DOHH2 (cell line): Measurements from ENCODE around the gene BPTF.
"Not testable (repeated sequence)": the region's sequence is repeated elsewhere in the genome, so short reads cannot be mapped to it uniquely, and the experiment has no call there.

Source experiments
- H3F3A ChIP-seq: fragments of 200-600 bp; sonication (generic), shearing (Covaris generic); 2 replicates; pipeline ENCODE4 v1.6.0; 2016; ENCODE audit warnings: antibody characterized with exemption, mild to moderate bottlenecking; ENCODE audit not compliant: control insufficient read depth, insufficient read depth
- H3K27ac ChIP-seq: fragments of 200-600 bp; sonication (generic); 2 replicates; pipeline ENCODE4 v1.5.1; 2014; ENCODE audit warnings: low read depth, mild to moderate bottlenecking, low read length, moderate library complexity
- H3K27me3 ChIP-seq: fragments of 200-600 bp; sonication (generic); 2 replicates; pipeline ENCODE4 v1.6.1; 2014; ENCODE audit warnings: mild to moderate bottlenecking, low read length, mixed read lengths; ENCODE audit not compliant: control insufficient read depth
- H3K36me3 ChIP-seq: fragments of 200-600 bp; sonication (generic); 2 replicates; pipeline ENCODE4 v1.6.1; 2014; ENCODE audit warnings: mild to moderate bottlenecking, low read length, moderate library complexity, mixed read lengths; ENCODE audit not compliant: control insufficient read depth
- H3K4me1 ChIP-seq: fragments of 200-600 bp; sonication (generic); 2 replicates; pipeline ENCODE4 v1.6.1; 2014; ENCODE audit warnings: mild to moderate bottlenecking, low read length, mixed read lengths; ENCODE audit not compliant: control insufficient read depth
- H3K4me2 ChIP-seq: fragments of 200-600 bp; sonication (generic); 2 replicates; pipeline ENCODE4 v1.6.0; 2014; ENCODE audit warnings: mild to moderate bottlenecking, low read length, moderate library complexity
- H3K4me3 ChIP-seq: fragments of 200-600 bp; sonication (generic); 2 replicates; pipeline ENCODE4 v1.5.1; 2014; ENCODE audit warnings: mild to moderate bottlenecking, low read length, mixed read lengths
- H3K79me2 ChIP-seq: fragments of 200-600 bp; sonication (generic); 2 replicates; pipeline ENCODE4 v1.6.1; 2014; ENCODE audit warnings: mild to moderate bottlenecking, low read length, mixed read lengths; ENCODE audit not compliant: control insufficient read depth
- H3K9me2 ChIP-seq: fragments of 200-600 bp; sonication (generic); replicated peaks from 2 replicates; pipeline ENCODE4 v1.6.1; 2014; ENCODE audit warnings: mild to moderate bottlenecking, low read length, mixed read lengths; ENCODE audit not compliant: control insufficient read depth
- H3K9me3 ChIP-seq: fragments of 200-600 bp; sonication (generic); 2 replicates; pipeline ENCODE4 v1.6.1; 2014; ENCODE audit warnings: antibody characterized with exemption, low read length, mixed read lengths; ENCODE audit not compliant: control insufficient read depth, insufficient read depth
- H4K20me1 ChIP-seq: fragments of 200-600 bp; sonication (generic); 2 replicates; pipeline ENCODE4 v1.6.0; 2014; ENCODE audit warnings: low read depth, mild to moderate bottlenecking, antibody characterized with exemption, low read length, moderate library complexity; ENCODE audit not compliant: control insufficient read depth, insufficient read depth
- EZH2phosphoT487 ChIP-seq: fragments of 200-600 bp; sonication (generic); IDR thresholded peaks from 2 replicates; pipeline ENCODE4 v1.6.1; 2017; ENCODE audit warnings: borderline replicate concordance, mild to moderate bottlenecking, antibody characterized with exemption, low read length, moderate library complexity, mixed read lengths
- TF ChIP-seq, protein P1 (sequence below): fragments of 200-600 bp; sonication (generic); IDR thresholded peaks from one replicate; pipeline ENCODE4 v1.5.1; 2014; ENCODE audit warnings: antibody characterized with exemption, mild to moderate bottlenecking, low read depth, low read length; ENCODE audit not compliant: poor library complexity, severe bottlenecking

Gene BPTF

DNA sequence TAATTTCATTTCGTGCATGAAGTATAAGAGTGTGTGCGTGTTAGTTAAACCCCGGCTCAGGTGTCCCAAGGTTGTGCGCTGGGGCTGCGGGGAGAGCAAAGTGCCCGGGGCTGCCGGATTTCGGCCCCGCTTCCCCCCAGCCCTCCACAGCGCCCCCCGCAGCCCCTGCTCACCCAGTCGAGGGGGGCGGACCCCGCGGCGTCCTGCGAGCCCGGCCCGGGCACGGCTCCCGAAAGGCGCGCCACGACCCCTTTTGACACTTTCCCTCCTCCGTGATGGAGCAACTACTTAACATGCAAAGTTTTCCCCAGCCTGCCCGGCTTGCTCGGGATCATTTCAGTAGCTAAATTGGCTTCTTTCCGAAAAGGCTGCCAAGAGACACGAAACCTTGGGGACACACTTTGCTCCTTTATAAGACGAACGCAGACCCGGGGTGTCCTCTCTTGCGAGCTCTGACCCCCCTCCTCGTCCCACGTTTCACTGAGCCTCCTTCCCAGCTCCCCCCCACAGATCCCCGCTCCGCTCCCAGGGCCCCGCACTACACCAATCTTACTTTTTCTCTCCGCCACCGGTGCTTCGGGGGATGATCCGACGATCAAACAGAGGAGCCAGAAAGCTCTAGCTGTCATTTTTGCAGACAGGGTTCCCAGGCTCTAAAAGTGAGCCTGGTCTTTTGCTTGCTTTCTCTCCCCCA lies 170.4 kb downstream of the BPTF start:
- Histone ChIP-seq H3K36me3 (peaks cover 3% of the 10 kb centered on the region; the same call in 1 of the 2 replicates), H3K9me2 (no peaks in the 10 kb centered on the region), H3K79me2 (no peaks in the 10 kb centered on the region; the same call in 1 of the 2 replicates), H4K20me1 (no peaks in the 10 kb centered on the region), H3K27ac (no peak overlapping the region), H3K4me1 (peaks cover 36% of the 10 kb centered on the region), H3K4me3 (peak overlapping the region; percentile 95), H3K27me3 (peaks cover 24% of the 10 kb centered on the region), H3F3A (peaks cover 23% of the 10 kb centered on the region), H3K4me2 (peak overlapping the region; percentile 99), H3K9me3 (no peaks in the 10 kb centered on the region)
- TF ChIP-seq, protein P1, sequence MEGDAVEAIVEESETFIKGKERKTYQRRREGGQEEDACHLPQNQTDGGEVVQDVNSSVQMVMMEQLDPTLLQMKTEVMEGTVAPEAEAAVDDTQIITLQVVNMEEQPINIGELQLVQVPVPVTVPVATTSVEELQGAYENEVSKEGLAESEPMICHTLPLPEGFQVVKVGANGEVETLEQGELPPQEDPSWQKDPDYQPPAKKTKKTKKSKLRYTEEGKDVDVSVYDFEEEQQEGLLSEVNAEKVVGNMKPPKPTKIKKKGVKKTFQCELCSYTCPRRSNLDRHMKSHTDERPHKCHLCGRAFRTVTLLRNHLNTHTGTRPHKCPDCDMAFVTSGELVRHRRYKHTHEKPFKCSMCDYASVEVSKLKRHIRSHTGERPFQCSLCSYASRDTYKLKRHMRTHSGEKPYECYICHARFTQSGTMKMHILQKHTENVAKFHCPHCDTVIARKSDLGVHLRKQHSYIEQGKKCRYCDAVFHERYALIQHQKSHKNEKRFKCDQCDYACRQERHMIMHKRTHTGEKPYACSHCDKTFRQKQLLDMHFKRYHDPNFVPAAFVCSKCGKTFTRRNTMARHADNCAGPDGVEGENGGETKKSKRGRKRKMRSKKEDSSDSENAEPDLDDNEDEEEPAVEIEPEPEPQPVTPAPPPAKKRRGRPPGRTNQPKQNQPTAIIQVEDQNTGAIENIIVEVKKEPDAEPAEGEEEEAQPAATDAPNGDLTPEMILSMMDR: peak; percentile 45
- TF ChIP-seq EZH2phosphoT487: peak; percentile 51; the same call in 1 of the 2 replicates

DNA sequence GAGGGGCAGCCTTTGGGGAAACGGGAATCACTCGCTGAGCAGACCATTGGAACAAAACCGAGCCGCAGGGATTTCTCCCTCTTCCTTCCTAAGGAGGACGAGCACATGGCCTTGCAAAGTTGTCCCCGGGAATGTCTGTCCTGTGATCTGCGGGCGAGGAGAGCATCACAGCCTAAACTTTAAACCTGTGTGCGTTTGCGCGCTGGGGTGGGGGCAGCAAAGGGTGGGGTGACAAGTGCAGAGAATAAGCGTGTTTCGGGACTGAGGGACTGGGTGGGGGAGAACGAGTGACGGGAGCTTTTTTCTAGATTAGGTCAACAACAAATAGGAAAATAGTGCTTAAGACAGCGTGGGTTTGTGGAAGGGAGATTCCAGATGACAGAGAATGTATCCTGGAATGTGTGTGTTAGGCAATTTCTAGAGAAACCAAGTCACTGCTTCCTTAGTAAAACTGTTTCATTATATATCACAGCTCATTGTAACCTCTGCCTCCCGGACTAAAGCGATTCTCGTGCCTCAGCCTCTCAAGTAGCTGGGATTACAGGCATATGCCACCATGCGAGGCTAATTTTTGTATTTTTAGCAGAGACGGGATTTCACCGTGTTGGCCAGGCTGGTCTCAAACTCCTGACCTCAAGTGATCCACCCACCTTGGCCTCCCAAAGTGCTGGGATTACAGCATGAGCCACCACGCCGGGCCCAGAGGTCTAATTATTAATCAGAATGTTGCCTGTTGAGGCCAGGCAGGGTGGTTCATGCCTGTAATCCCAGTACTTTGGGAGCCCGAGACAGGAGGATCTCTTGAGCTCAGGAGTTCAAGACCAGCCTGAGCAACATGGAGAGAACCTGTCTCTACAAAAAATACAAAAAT lies 171.2 kb downstream of the BPTF start, which contains the start of gene C17orf58:
TSS of gene C17orf58 (minus strand) at position 169 of the 871 bp plus-strand sequence. CDS start 271 bp downstream, outside the sequence.
- Histone ChIP-seq H3K4me3 (peak within 1 kb of the TSS; percentile 95), H3K4me2 (peak within 1 kb of the TSS; percentile 99), H3K27me3 (peaks cover 24% of the 10 kb centered on the region), H3F3A (peaks cover 15% of the 10 kb centered on the region), H3K4me1 (peaks cover 36% of the 10 kb centered on the region)
- H3K36me3 ChIP-seq, H4K20me1 ChIP-seq, H3K79me2 ChIP-seq, H3K9me2 ChIP-seq, H3K9me3 ChIP-seq, H3K27ac ChIP-seq: not testable (repeated sequence)

DNA sequence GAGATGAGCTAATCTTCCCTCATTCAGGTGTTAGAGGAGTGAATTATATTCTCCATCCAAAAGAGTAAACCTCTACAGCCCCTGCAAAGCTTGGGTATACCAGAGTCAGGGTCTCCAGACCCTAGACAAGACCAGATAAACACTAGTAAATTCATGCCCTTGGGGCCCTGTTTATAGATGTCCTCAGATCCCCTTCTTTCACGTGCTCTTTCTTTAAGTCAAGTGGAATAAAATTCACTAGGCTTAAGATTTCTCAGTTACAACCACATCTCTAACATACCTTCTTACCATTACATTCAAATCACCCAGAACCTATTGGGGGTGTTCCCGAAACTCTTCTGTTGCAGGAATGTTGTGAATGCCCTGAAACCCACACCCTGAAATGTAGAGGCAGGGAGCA lies 173.2 kb downstream of the BPTF start:
- no peaks in the 10 kb centered on the region for H3K9me3 ChIP-seq

More for the DNA sequence above, 173.2 kb downstream of the BPTF start:
- H3K27me3 ChIP-seq: peaks cover 24% of the 10 kb centered on the region
- TF ChIP-seq EZH2phosphoT487: no peak
- TF ChIP-seq, protein P1: no peak
- peaks cover 10% of the 10 kb centered on the region for H3F3A ChIP-seq
- no peak overlapping the region for H3K4me2 ChIP-seq
- H3K9me2 ChIP-seq: no peaks in the 10 kb centered on the region
- H3K4me1 ChIP-seq: peaks cover 28% of the 10 kb centered on the region
- no peaks in the 10 kb centered on the region for H4K20me1 ChIP-seq
- H3K36me3 ChIP-seq: no peaks in the 10 kb centered on the region
- H3K79me2 ChIP-seq: no peaks in the 10 kb centered on the region; the same call in 1 of the 2 replicates
- no peak overlapping the region for H3K4me3 ChIP-seq
- no peak overlapping the region for H3K27ac ChIP-seq
